Endothelial cell of umbilical vein (primary cell): ENCODE data around the gene CDK5RAP2. TPM values are rescaled to one million over a fixed set of nuclear protein-coding genes. Genes with fewer than 3 reads are reported as not detected.

Source experiments
- BruUV-seq: library from RNA; stranded (reverse); fragments of 400-500 nt; replicated peaks from 2 replicates; lab custom pipeline; 2021; lab: Mats Ljungman, UMichigan
- CTCF ChIA-PET: fragments of 300-600, 350-600 bp; sonication (Branson Sonifier 250); formaldehyde crosslinking; loops from one replicate; lab custom pipeline; 2021; ENCODE audit warnings: antibody characterized with exemption, inconsistent platforms; lab: Charles Lee
- POLR2A ChIA-PET: fragments of 300-600, 350-600 bp; sonication (Branson Sonifier 250); formaldehyde crosslinking; loops from one replicate; lab custom pipeline; 2021; ENCODE audit warnings: antibody characterized with exemption, inconsistent platforms; lab: Charles Lee
- DNase-seq: peaks from one replicate; pipeline ENCODE4 v3.0.0-alpha.2; 2011; ENCODE audit warnings: low read depth, low spot score
- FAIRE-seq: peaks from 2 replicates; lab custom pipeline; 2011; peaks lifted over from hg19 to GRCh38; lab: Jason Lieb, UNC
- H2AFZ ChIP-seq: 2 replicates; pipeline ENCODE4 v1.6.0; 2012; ENCODE audit warnings: low read depth, low read length, control low read depth, inconsistent platforms
- H3K27ac ChIP-seq: 2 replicates; pipeline ENCODE4 v1.5.1; 2011; ENCODE audit warnings: low read depth, mild to moderate bottlenecking, control low read depth, low read length, moderate library complexity; ENCODE audit not compliant: insufficient read depth
- H3K27me3 ChIP-seq, 2 experiments: 2 replicates each; pipeline versions ENCODE4 v1.6.0 to v1.6.1; 2011; ENCODE audit warnings: low read length in 2 of 2, mixed read lengths in 1 of 2; ENCODE audit not compliant: control insufficient read depth in 2 of 2, insufficient read depth in 2 of 2
- H3K36me3 ChIP-seq, 2 experiments: 2 replicates in 1 of 2; 3 replicates in 1 of 2; pipeline ENCODE4 v1.5.1; 2011; ENCODE audit warnings: low read length in 2 of 2, mild to moderate bottlenecking in 1 of 2, moderate library complexity in 1 of 2; ENCODE audit not compliant: control insufficient read depth in 2 of 2, insufficient read depth in 2 of 2; ENCODE audit errors: extremely low read depth in 1 of 2
- H3K4me1 ChIP-seq: 3 replicates; pipeline ENCODE4 v1.5.1; 2011; ENCODE audit warnings: mild to moderate bottlenecking, low read length; ENCODE audit not compliant: control insufficient read depth, insufficient read depth; ENCODE audit errors: extremely low read depth
- H3K4me2 ChIP-seq: 2 replicates; pipeline ENCODE4 v1.6.1; 2011; ENCODE audit warnings: low read length, control low read depth, mixed read lengths; ENCODE audit not compliant: insufficient read depth
- H3K4me3 ChIP-seq, 3 experiments: fragments of 200-600 bp in 1 of 3; sonication (generic), shearing (Covaris generic) in 1 of 3; replicated peaks in 1 of 3; 2 replicates each; pipeline ENCODE4 v1.5.1; 2011 to 2016; ENCODE audit warnings: control low read depth in 3 of 3, low read length in 3 of 3, mild to moderate bottlenecking in 2 of 3, inconsistent platforms in 1 of 3, low read depth in 1 of 3, moderate library complexity in 1 of 3; ENCODE audit not compliant: insufficient read depth in 1 of 3
- H3K79me2 ChIP-seq: 2 replicates; pipeline ENCODE4 v1.6.0; 2012; ENCODE audit warnings: low read length, inconsistent platforms; ENCODE audit not compliant: control insufficient read depth, insufficient read depth
- H3K9ac ChIP-seq: replicated peaks from 2 replicates; pipeline ENCODE3; 2011; ENCODE audit warnings: low read length, control low read depth; ENCODE audit not compliant: insufficient read depth; ENCODE audit errors: extremely low read depth
- H3K9me1 ChIP-seq: replicated peaks from 3 replicates; pipeline ENCODE4 v1.6.0; 2011; ENCODE audit warnings: mild to moderate bottlenecking, low read length; ENCODE audit not compliant: control insufficient read depth, insufficient read depth; ENCODE audit errors: extremely low read depth
- H3K9me3 ChIP-seq: replicated peaks from 2 replicates; pipeline ENCODE4 v1.5.1; 2012; ENCODE audit warnings: low read length, inconsistent platforms; ENCODE audit not compliant: control insufficient read depth, insufficient read depth
- H4K20me1 ChIP-seq: replicated peaks from 2 replicates; pipeline ENCODE3; 2011; ENCODE audit warnings: mild to moderate bottlenecking, low read length; ENCODE audit not compliant: control insufficient read depth, insufficient read depth; ENCODE audit errors: extremely low read depth
- CTCF ChIP-seq, 2 donors: IDR thresholded peaks; 1 replicate in 1 of 2; 2 replicates in 1 of 2; pipeline ENCODE4 v1.5.1; 2011; ENCODE audit warnings: low read length in 2 of 2, mild to moderate bottlenecking in 2 of 2, moderate library complexity in 2 of 2, control low read depth in 1 of 2, inconsistent platforms in 1 of 2, low read depth in 1 of 2; ENCODE audit not compliant: insufficient read depth in 1 of 2; ENCODE audit errors: extremely low read depth in 1 of 2
- EZH2 ChIP-seq: IDR thresholded peaks from 2 replicates; pipeline ENCODE4 v1.6.1; 2012; ENCODE audit warnings: borderline replicate concordance, low read depth, mild to moderate bottlenecking, moderate library complexity, low read length, inconsistent platforms; ENCODE audit not compliant: severe bottlenecking
- FOS ChIP-seq: IDR thresholded peaks from 2 replicates; pipeline ENCODE4 v1.6.1; 2011; ENCODE audit warnings: mild to moderate bottlenecking, low read length, moderate library complexity, borderline replicate concordance; ENCODE audit not compliant: insufficient read depth
- GATA2 ChIP-seq: IDR thresholded peaks from 2 replicates; pipeline ENCODE4 v1.7.0; 2011; ENCODE audit warnings: low read depth, mild to moderate bottlenecking, moderate library complexity, mixed read lengths, low read length; ENCODE audit not compliant: insufficient read length, insufficient read depth
- JUN ChIP-seq: IDR thresholded peaks from 2 replicates; pipeline ENCODE4 v1.6.1; 2011; ENCODE audit warnings: borderline replicate concordance, low read depth; ENCODE audit not compliant: insufficient read length, insufficient read depth
- MAX ChIP-seq: IDR thresholded peaks from 2 replicates; pipeline ENCODE4 v1.6.1; 2011; ENCODE audit not compliant: insufficient read depth, insufficient read length
- MYC ChIP-seq: IDR thresholded peaks from one replicate; pipeline ENCODE4 v1.6.1; 2011; ENCODE audit warnings: mild to moderate bottlenecking, low read depth, low read length
- POLR2A ChIP-seq: IDR thresholded peaks from 2 replicates; pipeline ENCODE4 v1.6.1; 2012; ENCODE audit warnings: low read depth, mild to moderate bottlenecking, control low read depth, low read length
- POLR2AphosphoS5 ChIP-seq: IDR thresholded peaks from 2 replicates; pipeline ENCODE4 v1.6.1; 2012; ENCODE audit warnings: low read depth, mild to moderate bottlenecking, control low read depth, low read length, moderate library complexity; ENCODE audit not compliant: insufficient read depth
- dilution Hi-C: fragments of 300-500 bp; cut with MboI; formaldehyde crosslinking; loops from one replicate; pipeline ENCODE4 v1.15.0; 2019; ENCODE audit warnings: low sequenced_read_pairs; ENCODE audit not compliant: extremely low pct_ligation_motif_present
- intact Hi-C: fragments of 100-400 bp; cut with micrococcal nuclease; formaldehyde crosslinking; loops from one replicate; pipeline ENCODE4 v1.10.0; 2022
- polyA plus RNA-seq, 4 experiments: library from polyadenylated mRNA; depleted of rRNA in 3 of 4; stranded (reverse) in 3 of 4; unstranded in 1 of 4; fragments of >200 nt; gene quantifications; 2 replicates each; pipeline versions ENCODE4 v1.2.1 to v1.2.3, GENCODE V29; 2011 to 2012; ENCODE audit warnings: missing spikeins in 1 of 4
- total RNA-seq: library from RNA; stranded (reverse); gene quantifications from 2 replicates; pipeline ENCODE4 v1.2.3, GENCODE V29; 2021

CDK5RAP2 gene
- total and polyA plus RNA-seq, 2 donors (not counting 3 experiments of a cell fraction or from before 2014, with no cell fraction given) = 17.5 to 56.7 TPM

- Histone ChIP-seq H3K36me3 (peaks cover 10 to 15% of the 10 kb centered on the region in 2 experiments), H3K4me1 (no peaks in the 10 kb centered on the region), H3K9ac (no peak overlapping the region), H3K27me3 (no peaks in the 10 kb centered on the region), H3K27ac (no peak overlapping the region), H3K79me2 (no peaks in the 10 kb centered on the region), H3K4me2 (no peak overlapping the region), H3K9me1 (no peaks in the 10 kb centered on the region), H4K20me1 (no peaks in the 10 kb centered on the region), H2AFZ (no peak overlapping the region), H3K4me3 (no peak overlapping the region), H3K9me3 (no peaks in the 10 kb centered on the region)
- ChIA-PET CTCF (no interaction called here), POLR2A (no interaction called here)
- intact Hi-C loops (no loop called here), dilution Hi-C loops (no loop called here)
- FAIRE-seq = no peak
- TF ChIP-seq GATA2 (no peak), JUN (no peak)
- no TSS peak for BruUV-seq
- DNase-seq = no peak
These were observed 183.0 kb downstream of the CDK5RAP2 start for GRCh38 chr9:120396931-120397330.

- CTCF ChIA-PET = no interaction called here
- dilution Hi-C loops = no loop called here
- DNase-seq = no peak
- H4K20me1 ChIP-seq = no peaks in the 10 kb centered on the region
- no TSS peak for BruUV-seq
- intact Hi-C loops = no loop called here
- no peaks in the 10 kb centered on the region for H3K9me1 ChIP-seq
- no peaks in the 10 kb centered on the region for H3K9me3 ChIP-seq
- POLR2A ChIA-PET = no interaction called here
- no peaks in the 10 kb centered on the region for H3K27me3 ChIP-seq
- FAIRE-seq = no peak
- H3K4me3 ChIP-seq = no peak overlapping the region
- TF ChIP-seq EZH2 = no peak
- no peak for TF ChIP-seq GATA2
- no peak for TF ChIP-seq MAX
- no peak for TF ChIP-seq JUN
- TF ChIP-seq POLR2AphosphoS5 = no peak
- TF ChIP-seq MYC = no peak
- TF ChIP-seq CTCF (IDR thresholded peaks at IDR 0.05; ENCODE audit: extremely low read depth in 1 of 2, insufficient read depth in 1 of 2, low read depth in 1 of 2, low read length in 2 of 2) = no peak
- no peak for TF ChIP-seq FOS
- no peak for TF ChIP-seq POLR2A
- no peaks in the 10 kb centered on the region for H3K79me2 ChIP-seq
- H3K4me1 ChIP-seq = no peaks in the 10 kb centered on the region
- peaks cover 13 to 19% of the 10 kb centered on the region in 2 experiments for H3K36me3 ChIP-seq
- no peak overlapping the region for H3K9ac ChIP-seq
- no peak overlapping the region for H3K27ac ChIP-seq
- no peak overlapping the region for H3K4me2 ChIP-seq
- H2AFZ ChIP-seq = no peak overlapping the region
These were observed 183.5 kb downstream of the CDK5RAP2 start for GRCh38 chr9:120396418-120396817.
